Bronchial epithelial cell (primary cell): ENCODE measurements around the gene ABHD4. TPM values are rescaled to one million over a fixed set of nuclear protein-coding genes. Genes with fewer than 3 reads are reported as not detected.
A peak's percentile ranks its signal among the peaks of the same experiment; 100 is the strongest.
"Not testable (repeated sequence)": the region's sequence is repeated elsewhere in the genome, so short reads cannot be mapped to it uniquely, and the experiment has no call there.

Experiments used
- DNase-seq: peaks from one replicate; pipeline ENCODE4 v3.0.0-alpha.2; 2010; ENCODE audit warnings: low read depth
- FAIRE-seq: peaks from 2 replicates; lab custom pipeline; 2011; peaks lifted over from hg19 to GRCh38; lab: Jason Lieb, UNC
- H3K27me3 ChIP-seq: 2 replicates; pipeline ENCODE4 v1.5.1; 2011; ENCODE audit warnings: low read length; ENCODE audit not compliant: control insufficient read depth, insufficient read depth
- H3K36me3 ChIP-seq: 2 replicates; pipeline ENCODE4 v1.5.1; 2011; ENCODE audit warnings: low read length; ENCODE audit not compliant: control insufficient read depth, insufficient read depth
- H3K4me3 ChIP-seq: 2 replicates; pipeline ENCODE4 v1.5.1; 2011; ENCODE audit warnings: mild to moderate bottlenecking, low read depth, low read length, control low read depth
- total RNA-seq: library from RNA; depleted of rRNA; stranded (reverse); fragments of >200 nt; gene quantifications from 2 replicates; pipeline ENCODE4 v1.2.1, GENCODE V29; 2014
- TF ChIP-seq, protein P1 (sequence below): IDR thresholded peaks from 2 replicates; pipeline ENCODE4 v1.5.1; 2011; ENCODE audit warnings: mild to moderate bottlenecking, moderate library complexity, low read length, control low read depth, inconsistent platforms; ENCODE audit not compliant: insufficient read depth, severe bottlenecking

The ABHD4 gene
- total RNA-seq, 1 donor from 2014 or later = 5.3 TPM

- Histone ChIP-seq H3K27me3 (no peaks in the 10 kb centered on the region), H3K36me3 (peaks cover 6% of the 10 kb centered on the region), H3K4me3 (no peak overlapping the region)
- FAIRE-seq (no peak), DNase-seq (no peak)
- TF ChIP-seq, protein P1, sequence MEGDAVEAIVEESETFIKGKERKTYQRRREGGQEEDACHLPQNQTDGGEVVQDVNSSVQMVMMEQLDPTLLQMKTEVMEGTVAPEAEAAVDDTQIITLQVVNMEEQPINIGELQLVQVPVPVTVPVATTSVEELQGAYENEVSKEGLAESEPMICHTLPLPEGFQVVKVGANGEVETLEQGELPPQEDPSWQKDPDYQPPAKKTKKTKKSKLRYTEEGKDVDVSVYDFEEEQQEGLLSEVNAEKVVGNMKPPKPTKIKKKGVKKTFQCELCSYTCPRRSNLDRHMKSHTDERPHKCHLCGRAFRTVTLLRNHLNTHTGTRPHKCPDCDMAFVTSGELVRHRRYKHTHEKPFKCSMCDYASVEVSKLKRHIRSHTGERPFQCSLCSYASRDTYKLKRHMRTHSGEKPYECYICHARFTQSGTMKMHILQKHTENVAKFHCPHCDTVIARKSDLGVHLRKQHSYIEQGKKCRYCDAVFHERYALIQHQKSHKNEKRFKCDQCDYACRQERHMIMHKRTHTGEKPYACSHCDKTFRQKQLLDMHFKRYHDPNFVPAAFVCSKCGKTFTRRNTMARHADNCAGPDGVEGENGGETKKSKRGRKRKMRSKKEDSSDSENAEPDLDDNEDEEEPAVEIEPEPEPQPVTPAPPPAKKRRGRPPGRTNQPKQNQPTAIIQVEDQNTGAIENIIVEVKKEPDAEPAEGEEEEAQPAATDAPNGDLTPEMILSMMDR = no peak
These were observed 32.6 kb upstream of the ABHD4 start for GRCh38 chr14:22565391-22565945.

DNA sequence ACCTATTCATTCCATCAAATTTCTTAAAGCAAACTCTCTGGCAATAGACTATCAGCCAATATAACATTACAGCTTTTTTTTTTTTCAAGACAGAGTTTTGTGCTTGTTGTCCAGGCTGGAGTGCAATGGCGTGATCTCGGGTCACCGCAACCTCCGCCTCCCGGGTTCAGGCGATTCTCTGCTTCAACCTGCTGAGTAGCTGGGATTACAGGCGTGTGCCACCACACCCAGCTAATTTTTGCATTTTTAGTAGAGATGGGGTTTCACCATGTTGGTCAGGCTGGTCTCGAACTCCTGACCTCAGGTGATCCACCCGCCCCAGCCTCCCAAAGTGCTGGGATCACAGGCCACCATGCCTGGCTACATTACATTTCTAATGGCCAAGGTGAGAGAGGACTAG is 31.8 kb upstream of the ABHD4 start:
- not testable (repeated sequence) for H3K4me3 ChIP-seq, H3K27me3 ChIP-seq, DNase-seq, FAIRE-seq, H3K36me3 ChIP-seq

DNA sequence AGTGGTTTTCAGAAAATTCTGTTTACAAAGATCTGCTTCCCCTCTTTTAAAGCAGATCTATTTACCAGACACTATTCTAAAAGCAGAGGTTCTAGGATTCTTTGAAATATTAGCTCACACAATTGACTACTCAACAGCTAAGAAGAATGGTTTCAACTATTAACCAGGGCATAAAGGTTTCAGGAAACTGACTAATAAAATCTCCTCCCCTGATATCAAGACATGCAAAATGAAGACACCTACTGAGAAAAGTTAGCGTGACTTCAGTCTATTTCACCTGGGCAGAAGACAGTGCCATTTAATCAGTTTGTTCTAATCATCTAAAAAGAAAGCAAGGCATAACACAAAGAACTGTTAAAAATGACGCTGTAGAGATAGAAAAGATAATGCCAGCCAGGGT is 31.3 kb upstream of the ABHD4 start:
- H3K27me3 ChIP-seq = no peaks in the 10 kb centered on the region
- FAIRE-seq = no peak
- TF ChIP-seq, protein P1 = no peak
- DNase-seq = peak; percentile 22
- H3K4me3 ChIP-seq = no peak overlapping the region
- peaks cover 6% of the 10 kb centered on the region for H3K36me3 ChIP-seq

DNA sequence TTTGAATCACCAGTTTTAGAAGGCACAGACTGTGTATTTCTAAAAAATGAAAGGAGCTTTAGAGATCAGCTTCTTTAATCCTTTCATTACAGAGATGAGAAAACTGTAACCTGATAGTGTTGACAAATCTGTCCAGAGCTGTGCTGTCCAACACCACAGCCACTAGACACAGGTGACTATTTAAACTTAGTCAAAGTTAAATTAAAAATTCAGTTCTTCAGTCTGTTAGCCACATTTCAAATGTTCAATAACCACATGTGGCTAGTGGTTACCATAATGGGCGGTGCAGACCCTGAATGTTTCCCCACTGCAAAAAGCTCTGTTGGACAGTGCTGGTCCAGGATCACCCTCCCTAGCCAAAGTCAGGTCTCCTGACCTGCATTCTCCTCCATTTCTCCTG is 30.7 kb upstream of the ABHD4 start:
- Histone ChIP-seq H3K4me3 (no peak overlapping the region), H3K36me3 (peaks cover 6% of the 10 kb centered on the region), H3K27me3 (no peaks in the 10 kb centered on the region)
- no peak for FAIRE-seq
- no peak for DNase-seq
- TF ChIP-seq, protein P1 = no peak

DNA sequence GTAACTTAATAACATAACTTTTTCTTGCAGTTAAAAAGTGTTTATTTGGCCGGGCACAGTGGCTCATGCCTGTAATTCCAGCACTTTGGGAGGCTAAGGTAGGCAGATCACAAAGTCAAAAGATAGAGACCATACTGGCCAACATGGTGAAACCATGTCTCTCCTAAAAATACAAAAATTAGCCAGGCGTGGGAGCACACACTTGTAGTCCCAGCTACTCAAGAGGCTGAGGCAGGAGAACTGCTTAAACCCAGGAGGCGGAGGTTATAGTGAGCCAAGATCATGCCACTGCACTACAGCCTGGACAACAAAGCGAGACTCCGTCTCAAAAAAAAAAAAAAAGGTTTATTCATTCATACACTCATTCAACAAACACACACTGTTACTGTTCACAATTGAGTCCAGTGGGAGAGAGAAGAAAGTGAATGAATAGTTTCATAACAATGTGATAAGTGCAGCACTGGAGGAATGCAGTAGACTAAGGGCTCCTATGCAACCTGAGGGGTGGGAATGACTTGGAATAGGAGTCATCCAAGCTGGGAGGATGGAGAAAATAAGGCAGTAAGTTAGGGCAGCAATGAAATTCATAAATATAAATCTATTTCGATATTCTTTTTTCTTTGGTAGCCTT is 28.9 kb upstream of the ABHD4 start:
- Histone ChIP-seq H3K36me3 (peaks cover 6% of the 10 kb centered on the region), H3K27me3 (no peaks in the 10 kb centered on the region), H3K4me3 (no peak overlapping the region)
- no peak for DNase-seq
- FAIRE-seq = no peak
- TF ChIP-seq, protein P1 = no peak

GRCh38 chr14:22569737-22570131 is 28.4 kb upstream of the ABHD4 start:
- TF ChIP-seq, protein P1 = no peak
- peaks cover 7% of the 10 kb centered on the region for H3K36me3 ChIP-seq
- no peaks in the 10 kb centered on the region for H3K27me3 ChIP-seq
- no peak for DNase-seq
- H3K4me3 ChIP-seq = no peak overlapping the region
- no peak for FAIRE-seq
